GM12891 (cell line): ENCODE data around the gene CLPTM1L.
"Not testable (repeated sequence)": the region's sequence is repeated elsewhere in the genome, so short reads cannot be mapped to it uniquely, and the experiment has no call there.

Experiments used
- DNase-seq: peaks from one replicate; pipeline ENCODE4 v3.0.0; 2011; ENCODE audit warnings: low spot score; ENCODE audit not compliant: insufficient read length
- FAIRE-seq: peaks from 2 replicates; lab custom pipeline; 2011; peaks lifted over from hg19 to GRCh38; lab: Jason Lieb, UNC
- PAX5 ChIP-seq: IDR thresholded peaks from 2 replicates; pipeline ENCODE4 v1.6.1; 2011; ENCODE audit warnings: low read length, moderate library complexity, mild to moderate bottlenecking; ENCODE audit not compliant: insufficient read depth, severe bottlenecking
- POLR2A ChIP-seq: IDR thresholded peaks from 2 replicates; pipeline ENCODE4 v1.6.1; 2011; ENCODE audit warnings: low read depth, low read length, control low read depth
- POLR2AphosphoS5 ChIP-seq: IDR thresholded peaks from 2 replicates; pipeline ENCODE4 v1.6.1; 2011; ENCODE audit warnings: low read depth, low read length, control low read depth
- POU2F2 ChIP-seq: IDR thresholded peaks from 2 replicates; pipeline ENCODE4 v1.6.1; 2011; ENCODE audit warnings: low read depth, mild to moderate bottlenecking, control low read depth, low read length, moderate library complexity
- SPI1 ChIP-seq: IDR thresholded peaks from 2 replicates; pipeline ENCODE4 v1.6.1; 2011; ENCODE audit warnings: low read depth, low read length, control low read depth
- TAF1 ChIP-seq: IDR thresholded peaks from 2 replicates; pipeline ENCODE4 v1.6.1; 2011; ENCODE audit warnings: low read depth, low read length, control low read depth

Gene CLPTM1L

GRCh38 chr5:1334831-1335539, 9.9 kb downstream of the CLPTM1L start:
- TF ChIP-seq SPI1 (no peak), POLR2AphosphoS5 (0 out of 2 replicates have a peak, but pooled peaks have one; percentile 16)
- FAIRE-seq (no peak), DNase-seq (no peak)

GRCh38 chr5:1333986-1334385, 10.9 kb downstream of the CLPTM1L start:
- TF ChIP-seq TAF1 (no peak), PAX5 (no peak), POLR2A (no peak), POLR2AphosphoS5 (no peak), SPI1 (no peak)
- FAIRE-seq, result no peak

GRCh38 chr5:1333286-1333685, 11.6 kb downstream of the CLPTM1L start:
- FAIRE-seq, result peak; percentile 81
- not testable (repeated sequence) for DNase-seq

More at GRCh38 chr5:1333986-1334385, 10.9 kb downstream of the CLPTM1L start:
- DNase-seq, result no peak

GRCh38 chr5:1332461-1333001, 12.4 kb downstream of the CLPTM1L start:
- no peak for DNase-seq
- FAIRE-seq, result no peak
- TF ChIP-seq POU2F2 (no peak), SPI1 (no peak), POLR2A (no peak), PAX5 (no peak), TAF1 (no peak), POLR2AphosphoS5 (no peak)

- TF ChIP-seq POLR2AphosphoS5 (no peak), POU2F2 (no peak), SPI1 (no peak), POLR2A (no peak), PAX5 (no peak), TAF1 (no peak)
- DNase-seq (no peak), FAIRE-seq (no peak)
These were observed 13.0 kb downstream of the CLPTM1L start for GRCh38 chr5:1331861-1332405.

- FAIRE-seq (no peak), DNase-seq (no peak)
- TF ChIP-seq TAF1 (no peak), POU2F2 (no peak), POLR2A (no peak), SPI1 (no peak), POLR2AphosphoS5 (no peak), PAX5 (no peak)
These were observed 13.8 kb downstream of the CLPTM1L start for GRCh38 chr5:1330847-1331831.

- no peak for DNase-seq
- TF ChIP-seq PAX5 (no peak), TAF1 (no peak), POLR2A (no peak), POLR2AphosphoS5 (no peak), POU2F2 (no peak)
- no peak for FAIRE-seq
These were observed 14.6 kb downstream of the CLPTM1L start for GRCh38 chr5:1330146-1330846.

- DNase-seq (no peak), FAIRE-seq (no peak)
- TF ChIP-seq POLR2A, result no peak
These were observed 15.8 kb downstream of the CLPTM1L start for GRCh38 chr5:1329111-1329579.

GRCh38 chr5:1328237-1329110, 16.4 kb downstream of the CLPTM1L start:
- not testable (repeated sequence) for DNase-seq, FAIRE-seq

- not testable (repeated sequence) for DNase-seq
These were observed 17.8 kb downstream of the CLPTM1L start for GRCh38 chr5:1326901-1327756.

GRCh38 chr5:1326532-1326875, 18.4 kb downstream of the CLPTM1L start:
- FAIRE-seq, DNase-seq: not testable (repeated sequence)

More at GRCh38 chr5:1326901-1327756, 17.8 kb downstream of the CLPTM1L start:
- not testable (repeated sequence) for FAIRE-seq
